ENCODE measurements around the gene C16orf95.

C16orf95 gene

DNA sequence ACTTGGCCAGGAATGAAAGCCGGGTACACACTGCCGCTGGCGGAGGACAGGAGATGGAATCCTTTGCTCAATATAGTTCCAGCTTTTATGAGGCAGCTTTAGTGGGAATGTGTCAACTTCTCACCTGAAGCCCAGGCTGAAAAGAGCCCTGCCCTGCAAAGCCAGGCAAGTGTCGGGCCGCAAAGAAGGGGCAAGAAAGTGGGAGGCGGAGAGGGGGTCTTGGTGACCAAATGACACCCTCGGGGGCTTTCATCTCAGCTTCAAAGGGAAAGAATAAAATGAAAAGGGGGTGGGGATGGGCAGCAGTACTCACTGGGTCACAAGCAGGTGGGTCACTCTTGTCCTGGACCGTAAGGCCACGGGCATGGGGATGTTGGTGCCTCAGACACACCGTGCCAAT lies 62.9 kb downstream of the C16orf95 start:
- TF ChIP-seq, protein P1, sequence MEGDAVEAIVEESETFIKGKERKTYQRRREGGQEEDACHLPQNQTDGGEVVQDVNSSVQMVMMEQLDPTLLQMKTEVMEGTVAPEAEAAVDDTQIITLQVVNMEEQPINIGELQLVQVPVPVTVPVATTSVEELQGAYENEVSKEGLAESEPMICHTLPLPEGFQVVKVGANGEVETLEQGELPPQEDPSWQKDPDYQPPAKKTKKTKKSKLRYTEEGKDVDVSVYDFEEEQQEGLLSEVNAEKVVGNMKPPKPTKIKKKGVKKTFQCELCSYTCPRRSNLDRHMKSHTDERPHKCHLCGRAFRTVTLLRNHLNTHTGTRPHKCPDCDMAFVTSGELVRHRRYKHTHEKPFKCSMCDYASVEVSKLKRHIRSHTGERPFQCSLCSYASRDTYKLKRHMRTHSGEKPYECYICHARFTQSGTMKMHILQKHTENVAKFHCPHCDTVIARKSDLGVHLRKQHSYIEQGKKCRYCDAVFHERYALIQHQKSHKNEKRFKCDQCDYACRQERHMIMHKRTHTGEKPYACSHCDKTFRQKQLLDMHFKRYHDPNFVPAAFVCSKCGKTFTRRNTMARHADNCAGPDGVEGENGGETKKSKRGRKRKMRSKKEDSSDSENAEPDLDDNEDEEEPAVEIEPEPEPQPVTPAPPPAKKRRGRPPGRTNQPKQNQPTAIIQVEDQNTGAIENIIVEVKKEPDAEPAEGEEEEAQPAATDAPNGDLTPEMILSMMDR (IDR thresholded peaks at IDR 0.05; ENCODE audit: extremely low read depth, missing control alignments) = no peak
- DNase-seq (ENCODE audit: low spot score) = no peak

DNA sequence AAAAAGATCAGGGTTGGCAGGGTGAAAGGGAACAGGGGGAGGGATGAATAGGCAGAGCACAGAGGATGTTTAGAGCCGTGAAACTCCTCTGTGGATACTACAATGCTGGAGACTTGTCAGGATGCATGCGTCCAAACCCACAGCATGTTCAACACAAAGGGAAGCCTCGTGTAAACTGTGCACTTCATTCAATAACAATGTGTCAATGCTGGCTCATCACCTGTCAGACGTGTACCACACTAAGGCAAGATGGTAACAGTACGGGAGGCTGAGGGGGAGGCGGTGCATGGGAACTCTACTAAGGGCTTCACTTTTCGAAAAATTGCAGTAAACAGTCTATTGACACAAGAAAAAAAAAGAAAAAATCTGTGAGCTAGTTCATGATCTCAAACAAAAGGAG lies 63.7 kb downstream of the C16orf95 start:
- TF ChIP-seq, protein P1 (IDR thresholded peaks at IDR 0.05; ENCODE audit: extremely low read depth, missing control alignments) = no peak

More for the DNA sequence above, 63.7 kb downstream of the C16orf95 start:
- DNase-seq (ENCODE audit: low spot score) = no peak
